ENCODE results near the gene TRDMT1. TPM values are rescaled to one million over a fixed set of nuclear protein-coding genes. Genes with fewer than 3 reads are reported as not detected.

The TRDMT1 gene
- total and polyA plus RNA-seq, 2 donors (not counting 1 experiment from before 2014, with no cell fraction given) = 3.0 to 20.4 TPM

GRCh38 chr10:17229016-17229716 lies 27.7 kb upstream of the TRDMT1 start:
- no peaks in the 10 kb centered on the region for H3K27me3 Mint-ChIP-seq
- Histone ChIP-seq H3K4me3 (ENCODE audit: control extremely low read depth in 1 of 5, extremely low read depth in 1 of 5, insufficient read depth in 1 of 5, low read depth in 2 of 5, low read length in 4 of 5) (peak overlapping the region; percentile 78 to 89 (median 82)), H2AFZ (ENCODE audit: insufficient read depth, low read depth, low read length, poor library complexity, severe bottlenecking) (peak overlapping the region; percentile 80), H3K79me2 (ENCODE audit: control insufficient read depth, insufficient read depth, low read length) (peaks cover 26% of the 10 kb centered on the region), H3K36me3 (replicated peaks in 1 of 2; ENCODE audit: control extremely low read depth in 1 of 2, control insufficient read depth in 1 of 2, extremely low read depth in 1 of 2, insufficient read depth in 2 of 2, low read length in 1 of 2) (peaks cover 17 to 33% of the 10 kb centered on the region in 2 experiments), H3K27ac (ENCODE audit: low read length in 2 of 2) (peak overlapping the region; percentile 91 to 97), H3K9ac (ENCODE audit: low read length) (peak overlapping the region; percentile 90), H3K27me3 (replicated peaks in 1 of 4; ENCODE audit: control extremely low read depth in 1 of 4, control insufficient read depth in 3 of 4, insufficient read depth in 4 of 4, low read length in 3 of 4) (no peaks in the 10 kb centered on the region), H4K20me1 (ENCODE audit: control insufficient read depth, insufficient read depth, low read length, poor library complexity, severe bottlenecking) (peaks cover 49% of the 10 kb centered on the region), H3K4me1 (ENCODE audit: control insufficient read depth in 2 of 2, insufficient read depth in 2 of 2, low read length in 2 of 2) (peaks cover 31% of the 10 kb centered on the region in 2 donors), H3K4me2 (replicated peaks; ENCODE audit: low read depth, low read length, poor library complexity, severe bottlenecking) (peak overlapping the region; percentile 81), H3K9me3 (ENCODE audit: control extremely low read depth in 1 of 3, control insufficient read depth in 2 of 3, insufficient read depth in 1 of 3, low read length in 2 of 3) (no peaks in the 10 kb centered on the region)
- ChIA-PET CTCF (interaction anchor here (1.0 to 7.0 kb wide), 13 partner anchors 9 to 416 kb away, joined by 3 to 94 read pairs (median 8); partner anchors contain the start of genes RSU1, STAM and TRDMT1), POLR2A (interaction anchor here (0.9 to 4.8 kb wide), 6 partner anchors 9 to 1430 kb away, joined by 3 to 91 read pairs (median 14); partner anchors contain the start of genes ARL5B, RSU1 and TRDMT1)
- peak overlapping the region; percentile 100 for H3K27ac Mint-ChIP-seq
- H3K9me3 Mint-ChIP-seq (ENCODE audit: insufficient read depth) = no peaks in the 10 kb centered on the region
- peak; percentile 26 for ATAC-seq (ENCODE audit: low read depth)
- no peak for DNase-seq
- under 1% methylated on average over 62 of the region's 72 CpGs for WGBS (ENCODE audit: insufficient coverage)
- TF ChIP-seq CTCF (IDR thresholded peaks at IDR 0.05) (peak; percentile 10), EZH2 (IDR thresholded peaks at IDR 0.05; ENCODE audit: borderline replicate concordance, insufficient read depth, low read depth, low read length, poor library complexity, severe bottlenecking) (no peak)
- intact Hi-C loops (cut with micrococcal nuclease) = loop anchor here (5.0 kb wide), 1 partner anchor 413 kb away; the partner anchor contains the start of gene STAM
- H3K4me1 Mint-ChIP-seq = peaks cover 38% of the 10 kb centered on the region
- peak overlapping the region; percentile 99 for H3K4me3 Mint-ChIP-seq

All from B cell (primary cell).